ENCODE results near the gene CKMT1B. TPM values are rescaled to one million over a fixed set of nuclear protein-coding genes. Genes with fewer than 3 reads are reported as not detected.
"Not testable (repeated sequence)": the region's sequence is repeated elsewhere in the genome, so short reads cannot be mapped to it uniquely, and the experiment has no call there.

CKMT1B gene
- total RNA-seq, 1 experiment from 2014 or later, result not detected

DNA sequence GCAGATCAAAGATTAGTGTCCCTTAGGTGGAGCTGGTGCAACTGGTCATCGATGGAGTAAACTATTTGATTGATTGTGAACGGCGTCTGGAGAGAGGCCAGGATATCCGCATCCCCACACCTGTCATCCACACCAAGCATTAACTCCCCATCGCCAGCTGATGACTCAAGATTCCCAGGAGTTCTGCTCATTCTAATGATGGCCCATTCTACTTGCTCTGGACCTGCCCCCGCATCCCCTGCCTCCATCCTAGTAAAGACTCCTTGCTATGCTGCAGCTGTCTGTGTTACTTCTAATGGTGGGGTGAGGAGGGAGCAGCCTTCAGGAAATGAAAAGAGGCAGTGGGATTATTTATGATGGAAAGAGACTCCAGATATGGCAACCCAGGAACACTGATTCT is 5.3 kb downstream of the CKMT1B start:
- not testable (repeated sequence) for DNase-seq (ENCODE audit: low read depth in 1 of 2, low spot score in 2 of 2); H3K9me3 ChIP-seq (replicated peaks); H3K4me3 ChIP-seq; H3K4me1 ChIP-seq (replicated peaks); H3K36me3 ChIP-seq; H3K27me3 ChIP-seq (replicated peaks); H3K27ac ChIP-seq

DNA sequence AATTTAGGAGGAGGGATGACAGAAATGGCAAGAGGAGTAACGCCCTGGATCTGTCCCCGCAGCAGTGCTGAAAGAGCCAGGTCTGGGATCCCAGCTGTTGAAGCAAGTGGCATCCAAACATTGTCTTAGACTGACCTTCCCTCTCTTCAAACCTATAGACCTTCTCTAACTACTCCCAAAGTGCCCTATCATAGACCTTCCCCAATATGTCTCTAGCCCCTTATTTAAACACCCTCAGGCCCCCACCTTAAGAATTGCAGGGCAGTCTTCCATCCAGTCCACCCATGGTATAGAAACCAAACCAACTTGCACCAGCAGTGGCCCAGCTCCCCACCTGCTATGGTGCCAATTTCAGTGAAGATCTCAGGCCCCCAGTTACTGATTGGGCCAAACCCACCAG is 6.4 kb downstream of the CKMT1B start:
- not testable (repeated sequence) for DNase-seq (ENCODE audit: low read depth in 1 of 2, low spot score in 2 of 2); H3K4me1 ChIP-seq (replicated peaks); H3K9me3 ChIP-seq (replicated peaks); H3K27me3 ChIP-seq (replicated peaks); H3K4me3 ChIP-seq; H3K27ac ChIP-seq; H3K36me3 ChIP-seq

DNA sequence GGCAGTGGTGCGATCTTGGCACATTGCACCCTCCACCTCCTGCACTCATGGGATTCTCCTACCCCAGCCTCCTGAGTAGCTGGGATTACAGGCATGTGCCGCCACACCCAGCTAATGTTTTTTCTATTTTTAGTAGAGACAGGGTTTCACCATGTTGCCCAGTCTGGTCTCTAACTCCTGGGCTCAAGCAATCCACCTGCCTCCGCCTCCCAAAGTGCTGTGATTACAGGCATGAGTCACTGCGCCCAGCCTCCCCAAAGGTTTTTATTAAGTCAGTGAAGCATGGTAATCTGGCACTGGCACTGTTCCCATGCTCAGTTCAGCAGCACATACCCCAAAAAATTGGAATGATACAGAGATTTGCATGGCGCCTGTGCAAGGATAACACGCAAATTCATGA is 8.4 kb downstream of the CKMT1B start:
- not testable (repeated sequence) for H3K9me3 ChIP-seq (replicated peaks); H3K4me3 ChIP-seq; H3K4me1 ChIP-seq (replicated peaks); DNase-seq (ENCODE audit: low read depth in 1 of 2, low spot score in 2 of 2); H3K27me3 ChIP-seq (replicated peaks); H3K27ac ChIP-seq; H3K36me3 ChIP-seq

DNA sequence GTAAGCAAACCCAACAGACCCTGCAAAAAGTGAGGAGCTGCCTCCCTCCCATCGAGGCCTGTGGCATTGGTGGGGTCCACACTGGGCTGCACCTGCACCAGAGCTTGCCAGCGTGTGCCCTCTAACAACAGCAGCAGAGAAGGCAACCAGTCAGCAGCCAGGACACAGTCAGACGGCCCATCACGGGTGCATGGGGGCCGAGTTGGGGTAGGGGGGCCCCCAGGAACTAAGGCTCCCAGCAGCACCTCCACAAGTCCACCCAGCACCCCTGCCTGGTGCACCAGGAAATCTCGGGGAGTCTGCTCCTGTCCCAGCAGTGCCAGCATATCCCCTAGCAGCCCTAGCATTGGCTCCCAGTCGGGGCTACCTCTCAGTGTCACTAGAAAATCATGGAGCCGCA is 23.9 kb downstream of the CKMT1B start:
- H3K36me3 ChIP-seq; H3K9me3 ChIP-seq (replicated peaks); H3K27me3 ChIP-seq (replicated peaks); DNase-seq (ENCODE audit: low read depth in 1 of 2, low spot score in 2 of 2); H3K4me1 ChIP-seq (replicated peaks); H3K4me3 ChIP-seq; H3K27ac ChIP-seq: not testable (repeated sequence)

DNA sequence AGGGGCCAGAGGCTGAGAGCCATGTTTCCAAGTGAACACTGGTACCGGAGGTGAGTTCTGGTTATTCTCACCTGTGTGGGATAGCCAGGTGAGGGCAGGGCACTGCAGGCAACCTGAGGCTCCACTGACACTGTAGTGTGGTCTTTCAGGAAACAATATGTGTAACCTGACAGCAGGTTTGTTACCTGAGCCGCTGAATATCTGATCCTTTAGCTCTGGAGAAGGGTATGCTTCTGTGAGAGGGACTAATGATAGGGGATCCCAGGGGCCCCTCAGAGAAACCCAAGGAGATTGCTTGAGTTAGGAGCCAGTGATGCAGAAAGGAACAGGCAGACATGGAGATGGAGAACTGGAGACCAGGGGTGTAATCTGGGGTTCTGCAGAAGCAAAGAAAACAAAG is 24.9 kb downstream of the CKMT1B start, which contains the start of gene STRC:
Gene STRC, minus strand, starts transcription at position 101 of the 400 bp plus-strand sequence. Its CDS starts 78 bp downstream, at position 23.
- H3K4me3 ChIP-seq; H3K9me3 ChIP-seq (replicated peaks); H3K36me3 ChIP-seq; H3K27me3 ChIP-seq (replicated peaks); DNase-seq (ENCODE audit: low read depth in 1 of 2, low spot score in 2 of 2); H3K27ac ChIP-seq; H3K4me1 ChIP-seq (replicated peaks): not testable (repeated sequence)

DNA sequence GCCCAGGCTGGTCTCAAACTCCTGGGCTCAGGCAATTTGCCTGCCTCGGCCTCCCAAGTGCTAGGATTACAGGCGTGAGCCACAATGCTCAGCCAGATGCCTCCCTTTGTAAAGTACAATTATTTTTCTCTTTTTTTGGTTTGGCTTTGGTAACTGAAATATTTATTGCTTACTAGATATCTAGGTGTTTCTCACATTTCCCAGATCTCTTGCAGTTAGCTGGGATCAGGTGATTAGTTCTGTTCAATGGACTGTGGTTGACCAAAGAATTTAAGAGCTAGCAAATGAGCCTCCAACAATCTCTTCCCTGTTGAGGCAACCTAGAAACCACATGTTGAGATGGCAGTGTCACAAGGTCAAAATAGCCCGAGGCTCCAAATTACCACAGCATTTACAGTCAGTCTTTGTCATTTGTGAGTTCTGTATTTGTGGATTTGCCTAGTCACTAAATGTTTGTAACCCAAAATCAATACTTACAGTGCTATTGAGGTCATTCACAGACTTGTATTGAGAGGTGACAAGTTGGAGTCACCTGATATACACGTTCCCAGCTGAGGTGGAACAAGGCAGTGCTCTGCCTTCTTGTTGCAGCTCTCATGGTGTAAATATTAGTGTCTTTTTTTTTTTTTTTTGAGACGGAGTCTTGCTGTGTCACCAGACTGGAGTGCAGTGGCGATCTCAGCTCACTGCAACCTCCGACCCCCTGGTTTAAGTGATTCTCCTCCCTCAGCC is 28.4 kb downstream of the CKMT1B start:
- peaks cover 14% of the 10 kb centered on the region for H3K4me1 ChIP-seq (replicated peaks)
- H3K27ac ChIP-seq; H3K9me3 ChIP-seq (replicated peaks); H3K27me3 ChIP-seq (replicated peaks); H3K36me3 ChIP-seq; DNase-seq (ENCODE audit: low read depth in 1 of 2, low spot score in 2 of 2); H3K4me3 ChIP-seq: not testable (repeated sequence)

DNA sequence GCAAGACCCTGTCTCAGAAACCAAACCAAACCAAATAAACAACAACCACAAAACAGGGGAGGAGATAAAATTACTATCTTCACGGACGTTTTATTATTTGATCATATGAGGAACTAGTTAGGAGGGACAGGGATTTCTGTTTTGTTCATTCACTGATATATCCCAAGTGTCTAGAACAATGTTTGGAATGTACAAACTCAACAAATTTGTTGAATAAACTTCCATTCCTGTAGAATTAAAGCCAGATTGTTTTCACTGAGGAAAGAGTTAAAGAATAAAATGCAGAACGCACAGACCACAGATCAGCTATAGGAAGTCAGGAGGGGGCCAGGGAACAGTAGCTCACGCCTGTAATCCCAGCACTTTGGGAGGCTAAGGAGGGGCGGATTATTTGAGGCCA is 31.3 kb downstream of the CKMT1B start:
- no peaks in the 10 kb centered on the region for H3K27me3 ChIP-seq (replicated peaks)
- H3K4me1 ChIP-seq (replicated peaks), result peaks cover 14% of the 10 kb centered on the region
- no peak overlapping the region for H3K4me3 ChIP-seq
- no peaks in the 10 kb centered on the region for H3K36me3 ChIP-seq
- peak; percentile 50 to 77 for DNase-seq (ENCODE audit: low read depth in 1 of 2, low spot score in 2 of 2)
- H3K9me3 ChIP-seq (replicated peaks), result no peaks in the 10 kb centered on the region
- H3K27ac ChIP-seq, result 0 out of 2 replicates have a peak overlapping the region, but pooled peaks have one; percentile 8

DNA sequence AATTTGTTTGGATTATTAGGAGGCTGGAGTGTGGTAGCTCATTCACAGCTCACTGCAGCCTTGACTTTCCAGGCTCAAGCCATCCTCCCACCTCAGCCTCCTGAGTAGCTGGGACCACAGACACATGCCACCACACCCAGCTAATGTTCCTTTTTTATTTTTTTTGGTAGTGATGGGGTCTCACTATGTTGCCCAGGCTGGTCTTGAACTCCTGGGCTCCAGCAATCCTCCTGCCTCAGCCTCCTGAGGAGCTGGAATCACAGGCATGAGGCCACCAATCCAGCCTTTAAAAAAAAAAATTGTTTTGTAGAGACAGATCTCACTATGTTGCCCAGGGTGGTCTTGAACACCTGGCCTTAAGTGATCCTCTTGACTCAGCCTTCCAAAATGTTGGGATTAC is 33.1 kb downstream of the CKMT1B start:
- not testable (repeated sequence) for H3K36me3 ChIP-seq; H3K27ac ChIP-seq; H3K9me3 ChIP-seq (replicated peaks); H3K27me3 ChIP-seq (replicated peaks); H3K4me3 ChIP-seq; DNase-seq (ENCODE audit: low read depth in 1 of 2, low spot score in 2 of 2)
- peaks cover 14% of the 10 kb centered on the region for H3K4me1 ChIP-seq (replicated peaks)

DNA sequence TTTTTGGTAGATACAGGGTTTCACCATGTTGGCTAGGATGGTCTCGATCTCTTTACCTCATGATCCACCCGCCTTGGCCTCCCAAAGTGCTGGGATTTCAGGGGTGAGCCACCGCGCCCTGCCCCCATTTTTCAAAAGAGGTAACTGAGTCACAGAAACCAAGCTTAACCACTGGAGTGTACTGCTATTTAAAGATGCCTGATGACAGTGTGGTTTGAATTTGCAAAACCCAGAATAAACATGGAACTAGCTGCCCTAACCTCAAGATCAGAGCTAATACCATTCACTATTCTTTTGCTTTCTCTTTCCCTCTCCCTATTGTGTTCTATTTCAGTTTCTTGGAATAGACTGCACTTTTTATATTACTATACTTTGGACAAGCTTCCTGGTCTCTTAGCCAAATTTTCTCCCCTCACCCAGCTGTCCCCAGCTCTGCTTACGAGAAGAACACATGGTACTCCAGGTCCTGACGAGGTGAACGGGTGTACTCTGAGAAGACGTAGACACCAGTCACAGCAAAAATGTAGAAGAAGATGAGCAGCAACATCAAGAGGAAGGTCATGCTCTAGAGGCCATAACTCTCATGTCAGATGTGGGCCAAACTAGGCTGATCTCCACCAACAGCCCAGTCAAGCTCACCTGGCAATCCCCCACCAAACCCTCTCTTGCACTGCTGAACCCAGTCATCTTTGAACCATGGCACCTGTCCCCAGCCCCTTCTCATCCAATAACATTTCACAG is 44.8 kb downstream of the CKMT1B start:
- H3K27me3 ChIP-seq (replicated peaks); H3K4me3 ChIP-seq; H3K9me3 ChIP-seq (replicated peaks); H3K36me3 ChIP-seq; H3K27ac ChIP-seq; H3K4me1 ChIP-seq (replicated peaks); DNase-seq (ENCODE audit: low read depth in 1 of 2, low spot score in 2 of 2): not testable (repeated sequence)

Other genes starting within 250 kb of the CKMT1B start
- gene ZSCAN29, start 223.0 kb upstream of the CKMT1B start, total RNA-seq (2014; rRNA removed; shearing (Covaris generic)), result 26.8 and 47.3 TPM in 2 replicates
- gene TUBGCP4, start 222.9 kb upstream of the CKMT1B start, total RNA-seq (2014; rRNA removed; shearing (Covaris generic)), result 9.4 and 11.7 TPM in 2 replicates
- gene TP53BP1, start 100.9 kb upstream of the CKMT1B start, total RNA-seq (2014; rRNA removed; shearing (Covaris generic)), result 22.2 and 31.2 TPM in 2 replicates
- 37.3 and 58.7 TPM in 2 replicates for gene MAP1A, start 76.4 kb upstream of the CKMT1B start, total RNA-seq (2014; rRNA removed; shearing (Covaris generic))
- gene PPIP5K1, start 3.8 kb upstream of the CKMT1B start, total RNA-seq (2014; rRNA removed; shearing (Covaris generic)), result 8.6 and 18.8 TPM in 2 replicates
- not detected in 2 replicates for gene STRC, start 24.8 kb downstream of the CKMT1B start, total RNA-seq (2014; rRNA removed; shearing (Covaris generic))
- gene CATSPER2, start 54.8 kb downstream of the CKMT1B start, total RNA-seq (2014; rRNA removed; shearing (Covaris generic)), result 0.26 and 1.3 TPM in 2 replicates
- not detected in 2 replicates for gene CKMT1A, start 99.8 kb downstream of the CKMT1B start, total RNA-seq (2014; rRNA removed; shearing (Covaris generic))
- 177 and 211 TPM in 2 replicates for gene PDIA3, start 152.4 kb downstream of the CKMT1B start, total RNA-seq (2014; rRNA removed; shearing (Covaris generic))
- 2.2 and 2.8 TPM in 2 replicates for gene ELL3, start 182.9 kb downstream of the CKMT1B start, total RNA-seq (2014; rRNA removed; shearing (Covaris generic))
- 1,081 and 1,697 TPM in 2 replicates for gene SERF2, start 198.3 kb downstream of the CKMT1B start, total RNA-seq (2014; rRNA removed; shearing (Covaris generic))
- gene SERINC4, start 206.2 kb downstream of the CKMT1B start, total RNA-seq (2014; rRNA removed; shearing (Covaris generic)), result not detected in 2 replicates
- 9.4 and 18.9 TPM in 2 replicates for gene HYPK, start 206.6 kb downstream of the CKMT1B start, total RNA-seq (2014; rRNA removed; shearing (Covaris generic))
- gene MFAP1, start 230.7 kb downstream of the CKMT1B start, total RNA-seq (2014; rRNA removed; shearing (Covaris generic)), result 40.1 and 55.3 TPM in 2 replicates
- gene WDR76, start 233.0 kb downstream of the CKMT1B start, total RNA-seq (2014; rRNA removed; shearing (Covaris generic)), result 56.1 and 77.0 TPM in 2 replicates

Measured in SJSA1 (cell line).